HG03457 (cell line): Measurements from ENCODE around the gene KMT2D.
A peak's percentile ranks its signal among the peaks of the same experiment; 100 is the strongest.
"Not testable (repeated sequence)": the region's sequence is repeated elsewhere in the genome, so short reads cannot be mapped to it uniquely, and the experiment has no call there.

Source experiments
- ATAC-seq: cut with Tn5 transposase; IDR thresholded peaks from one replicate; pipeline ENCODE4 v1.9.1; 2021; ENCODE audit warnings: moderate number of reproducible peaks; ENCODE audit not compliant: unreplicated experiment

KMT2D gene

DNA sequence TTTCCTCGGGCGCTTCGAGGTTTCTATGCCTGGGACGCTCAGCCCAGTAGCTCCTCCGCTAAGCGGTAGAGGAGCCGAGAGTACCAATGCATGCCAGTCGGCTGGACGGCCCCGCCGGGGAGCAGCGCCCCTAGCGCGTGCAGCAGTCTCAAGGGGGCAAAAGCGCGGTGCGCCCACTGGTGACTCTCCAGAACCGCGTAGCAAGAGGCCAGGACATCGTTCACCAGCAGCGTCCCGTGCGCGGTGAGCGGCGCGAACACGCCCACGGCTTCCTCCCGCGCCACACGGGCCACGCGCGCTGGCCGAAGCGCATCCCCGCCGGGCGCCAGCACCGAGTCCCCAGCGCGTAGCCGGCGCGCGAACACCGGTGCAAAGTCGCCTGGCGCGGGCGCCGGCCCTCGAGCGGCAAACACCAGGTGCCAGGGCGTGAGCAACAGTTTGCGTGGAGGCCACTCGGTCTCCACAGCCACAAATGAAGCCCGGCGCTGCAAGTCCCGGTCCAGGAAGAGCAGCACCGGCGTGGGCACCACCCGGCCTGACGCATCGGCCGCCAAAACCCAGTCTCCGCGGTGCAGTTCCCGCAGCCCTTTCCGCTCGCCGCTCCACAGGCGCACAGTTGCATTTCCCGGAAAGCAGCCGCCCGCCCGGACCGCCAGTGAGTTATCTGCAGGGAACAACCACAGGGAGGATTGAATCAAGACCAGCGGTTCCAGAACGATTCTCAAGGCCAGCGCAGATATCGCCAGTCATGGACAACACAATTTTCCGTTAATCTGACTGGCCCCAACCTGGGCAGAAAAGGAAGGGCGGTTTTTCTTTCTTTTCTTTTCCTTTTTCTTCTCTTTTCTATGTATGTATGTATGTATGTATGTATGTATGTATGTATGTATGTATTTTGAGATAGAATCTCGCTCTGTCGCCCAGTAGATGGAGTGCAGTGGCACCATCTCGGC, 29.5 kb upstream of the KMT2D start:
- no peak for ATAC-seq

DNA sequence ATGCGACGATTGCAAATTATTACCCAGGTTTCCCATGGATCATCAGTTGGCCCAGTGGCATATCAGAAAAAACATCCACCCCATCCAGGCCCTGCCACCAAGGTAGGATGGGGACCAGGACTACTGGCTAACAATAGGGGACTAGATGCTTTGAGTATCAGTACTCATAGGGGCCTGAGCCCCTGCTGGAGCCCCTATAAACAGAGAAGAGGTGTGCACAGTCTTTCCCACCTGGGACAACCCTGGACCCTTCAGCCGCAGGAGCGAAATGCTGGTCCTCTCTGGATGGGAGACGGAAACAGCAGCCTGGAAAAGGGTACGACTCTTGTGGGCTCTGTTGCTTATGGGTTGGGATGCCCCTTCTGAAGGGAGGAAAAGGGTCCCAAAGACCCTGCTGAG, 28.3 kb upstream of the KMT2D start:
- no peak for ATAC-seq

DNA sequence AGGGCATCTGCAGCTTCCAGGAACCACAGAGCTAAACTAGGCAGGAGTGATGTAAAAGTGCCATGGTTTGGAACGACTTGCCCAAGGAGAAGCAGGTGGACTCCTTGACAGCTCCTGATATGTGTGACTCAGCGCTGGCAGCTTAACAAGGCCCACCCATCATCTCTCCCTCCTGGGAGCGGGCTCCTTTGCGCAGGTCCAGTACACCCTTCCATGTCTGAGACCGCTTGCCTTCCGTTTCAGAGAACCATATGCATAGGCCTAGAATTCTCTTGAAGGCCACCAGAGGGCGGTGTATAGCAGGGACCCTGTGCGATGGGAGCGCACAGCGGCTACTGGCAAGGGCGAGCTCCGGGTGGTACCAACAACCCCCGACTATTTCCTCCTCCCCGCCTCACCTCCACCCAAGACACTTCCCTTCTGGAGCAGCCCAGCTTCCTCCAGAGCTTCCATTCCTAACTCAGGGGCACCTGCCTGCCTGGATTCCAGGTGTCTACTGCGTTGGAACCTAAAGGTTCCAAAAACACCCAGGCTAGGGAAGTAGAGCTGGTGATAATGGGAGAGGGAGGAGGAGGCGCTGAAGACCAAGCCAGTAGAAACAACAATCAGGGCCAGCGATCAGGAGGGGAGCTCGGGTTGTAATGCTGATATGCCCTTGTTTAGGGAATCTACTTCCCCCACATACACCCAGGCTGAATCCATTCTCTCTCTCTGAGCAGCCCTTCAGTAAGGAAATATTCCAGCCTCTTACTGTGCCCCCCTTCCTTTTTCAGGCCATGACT, 27.7 kb upstream of the KMT2D start:
- ATAC-seq, result peak; percentile 56

DNA sequence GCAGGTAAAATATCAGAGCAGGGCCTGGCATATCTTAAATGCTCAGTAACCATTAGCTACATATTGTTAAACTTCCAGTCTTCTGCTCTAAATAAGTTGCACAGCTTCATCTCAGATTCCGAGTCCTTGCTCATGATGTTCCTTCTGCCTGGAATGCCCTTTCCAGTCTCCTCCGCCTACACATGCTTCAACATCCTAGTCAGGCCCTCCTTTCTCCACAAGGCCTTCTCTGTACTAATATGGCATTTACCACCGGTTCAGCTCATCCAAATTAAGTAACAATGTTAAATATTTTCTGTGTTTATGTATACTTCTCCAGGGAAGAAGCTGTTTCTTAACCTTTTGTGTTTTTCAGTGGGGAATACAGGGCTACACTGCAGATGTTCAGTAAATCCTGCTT, 25.5 kb upstream of the KMT2D start:
- ATAC-seq, result no peak

DNA sequence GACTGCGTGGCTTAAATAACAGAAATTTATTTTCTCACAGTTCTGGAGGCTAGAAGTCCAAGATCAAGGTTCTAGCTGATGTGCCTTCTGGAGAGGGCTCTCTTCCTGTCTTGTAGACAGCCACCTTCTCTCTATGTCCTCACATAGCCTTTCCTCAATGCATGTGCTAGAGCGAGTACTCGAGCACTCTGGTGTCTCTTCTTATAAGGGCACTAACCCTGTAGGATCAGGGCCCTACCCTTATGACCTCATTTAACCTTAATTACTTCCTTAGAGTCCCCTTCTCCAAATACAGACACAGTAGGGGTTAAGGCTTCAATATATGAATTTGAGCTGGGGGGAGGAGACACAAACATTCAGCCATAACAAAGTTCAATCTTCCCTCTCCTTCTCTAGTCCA, 23.8 kb upstream of the KMT2D start:
- no peak for ATAC-seq

GRCh38 chr12:49079793-49080192, 19.2 kb upstream of the KMT2D start:
- no peak for ATAC-seq

DNA sequence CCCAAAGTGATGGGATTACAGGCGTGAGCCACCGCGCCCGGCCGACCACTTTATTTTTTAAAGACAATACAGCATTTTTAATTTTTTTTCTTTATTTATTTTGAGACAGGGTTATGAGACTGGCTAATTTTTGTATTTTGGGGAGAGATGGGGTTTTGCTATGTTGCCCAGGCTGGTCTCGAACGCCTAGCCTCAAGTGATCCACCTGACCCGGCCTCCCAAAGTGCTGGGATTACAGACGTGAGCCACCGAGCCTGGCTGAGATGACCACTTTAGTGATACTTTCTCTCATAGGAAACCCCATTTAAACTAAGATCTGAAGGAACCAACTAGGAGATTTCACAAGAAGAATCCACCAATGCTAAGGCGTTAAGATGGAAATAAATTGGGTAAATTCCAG, 10.4 kb upstream of the KMT2D start:
- no peak for ATAC-seq

- peak; percentile 92 for ATAC-seq
These were observed 9.1 kb upstream of the KMT2D start, which contains the start of gene RHEBL1 for GRCh38 chr12:49069507-49070346. TSS of gene RHEBL1 (minus strand) at chr12:49069979. CDS start at chr12:49069785, 194 bp downstream.

- no peak for ATAC-seq
These were observed 8.4 kb upstream of the KMT2D start for GRCh38 chr12:49068879-49069506.

DNA sequence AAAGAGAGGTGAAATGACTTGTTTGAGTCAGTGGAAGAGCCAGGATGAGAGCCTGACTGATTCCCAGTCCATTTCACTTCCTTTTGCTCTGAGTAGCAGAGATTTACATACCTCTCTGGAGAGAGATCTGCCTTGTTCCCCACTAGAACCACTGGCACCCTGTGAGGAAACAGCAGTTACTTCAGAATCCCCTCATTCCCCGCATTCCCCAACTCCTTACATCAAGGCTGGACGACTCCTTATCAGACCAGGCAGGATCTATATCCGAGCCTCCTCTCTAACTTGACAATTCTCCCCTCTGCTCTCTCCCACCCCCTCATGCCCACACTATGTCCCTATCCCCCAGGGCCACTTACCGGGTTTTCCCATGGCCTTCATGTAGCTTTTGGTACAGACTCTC, 5.5 kb upstream of the KMT2D start:
- ATAC-seq, result no peak

- no peak for ATAC-seq
These were observed 4.2 kb upstream of the KMT2D start for GRCh38 chr12:49064767-49065152.

GRCh38 chr12:49061916-49062315, 1.3 kb upstream of the KMT2D start:
- not testable (repeated sequence) for ATAC-seq

- ATAC-seq, result no peak
These were observed 610 bp upstream of the KMT2D start for GRCh38 chr12:49061157-49061650.

- ATAC-seq, result no peak
These were observed 1.1 kb downstream of the KMT2D start for GRCh38 chr12:49059299-49060171.

DNA sequence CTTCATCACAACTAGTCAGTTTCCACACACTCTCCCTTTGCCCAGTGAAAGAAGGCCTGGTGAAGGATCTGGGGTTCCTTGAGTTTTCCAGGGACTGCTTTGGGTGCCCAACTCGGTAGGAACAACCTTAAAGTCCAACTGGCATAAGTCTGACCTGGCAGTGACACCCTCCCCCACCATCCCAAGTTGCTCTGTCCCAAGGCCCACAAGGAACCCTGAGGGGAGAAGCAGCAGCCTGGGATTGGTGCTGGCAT, 1.6 kb downstream of the KMT2D start:
- ATAC-seq, result no peak

GRCh38 chr12:49058366-49059044, 2.1 kb downstream of the KMT2D start:
- no peak for ATAC-seq

DNA sequence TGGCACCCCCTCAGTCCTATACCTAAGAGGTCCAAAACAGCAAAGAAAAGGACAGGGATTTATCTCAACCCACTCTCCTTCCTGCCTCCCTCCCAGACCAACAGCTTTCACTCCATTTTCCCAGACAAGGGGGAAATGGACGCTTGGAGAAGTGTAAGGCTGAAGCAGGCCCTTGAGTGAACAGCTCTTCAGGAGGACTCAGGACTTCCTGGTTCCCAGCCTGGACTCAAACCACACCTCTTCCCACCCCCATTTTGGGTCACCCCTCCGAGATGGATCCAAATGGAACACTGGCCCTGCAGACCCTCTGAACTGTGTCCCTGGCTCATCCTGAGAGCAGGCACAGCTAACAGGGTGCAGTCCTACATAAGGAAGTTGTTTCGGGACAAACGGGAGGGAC, 2.7 kb downstream of the KMT2D start:
- no peak for ATAC-seq

DNA sequence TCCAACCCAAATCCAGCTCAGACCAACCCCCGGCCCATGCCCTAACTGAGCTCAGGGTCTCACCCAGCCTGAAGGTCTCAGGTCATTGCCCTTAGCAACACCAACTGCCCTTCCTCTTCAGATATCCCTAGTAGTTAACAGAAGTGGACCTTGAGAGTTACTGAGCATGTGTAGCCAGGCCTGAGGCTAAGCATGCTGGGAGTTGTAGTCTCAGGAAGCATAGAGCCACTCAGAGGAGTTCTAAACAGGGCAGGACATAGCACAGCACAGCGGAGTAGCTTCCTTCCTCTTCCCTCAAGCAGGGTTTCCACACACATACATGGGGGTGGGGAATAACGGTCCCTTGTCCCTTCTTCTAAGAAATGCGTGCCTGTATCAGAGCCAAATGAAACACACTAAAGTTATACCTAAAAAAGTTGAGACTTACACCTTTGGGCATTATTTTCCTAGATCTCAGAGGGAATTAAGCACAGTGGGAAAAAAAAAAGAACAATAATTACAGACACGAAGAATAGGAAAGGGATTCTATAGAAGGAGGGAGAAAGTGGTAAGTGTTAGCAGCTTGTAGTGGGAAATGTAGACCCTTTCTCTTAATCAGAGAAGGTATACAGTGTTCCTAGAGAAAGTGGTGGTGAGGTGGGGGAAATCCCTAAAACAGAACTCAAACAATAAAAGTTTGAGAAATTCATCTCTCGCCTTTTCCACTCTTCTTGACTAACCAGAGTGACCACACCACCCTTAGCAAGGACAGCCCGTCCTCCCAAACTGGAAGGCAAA, 4.4 kb downstream of the KMT2D start:
- ATAC-seq, result no peak
